Measurements from ENCODE around the gene RTEL1. TPM values are rescaled to one million over a fixed set of nuclear protein-coding genes. Genes with fewer than 3 reads are reported as not detected.

Gene RTEL1
- total RNA-seq, 2 donors from 2014 or later, result 37.8 to 114 TPM

GRCh38 chr20:63680427-63680826, 22.3 kb downstream of the RTEL1 start:
- Histone ChIP-seq H3K27ac (peak overlapping the region in 1 of 2 donors; percentile 87), H3K9me3 (no peaks in the 10 kb centered on the region), H3K4me1 (ENCODE audit: control insufficient read depth in 1 of 2, low read depth in 2 of 2) (peaks cover 12 to 28% of the 10 kb centered on the region in 2 donors), H3K27me3 (replicated peaks; ENCODE audit: insufficient read depth) (no peaks in the 10 kb centered on the region), H3K4me3 (no peak overlapping the region), H3K36me3 (peaks cover 8% of the 10 kb centered on the region)
- TF ChIP-seq CTCF (IDR thresholded peaks at IDR 0.05), result no peak
- DNase-seq (ENCODE audit: low spot score), result no peak
- ATAC-seq (ENCODE audit: insufficient number of reproducible peaks, low FRiP score, low read depth), result no peak

DNA sequence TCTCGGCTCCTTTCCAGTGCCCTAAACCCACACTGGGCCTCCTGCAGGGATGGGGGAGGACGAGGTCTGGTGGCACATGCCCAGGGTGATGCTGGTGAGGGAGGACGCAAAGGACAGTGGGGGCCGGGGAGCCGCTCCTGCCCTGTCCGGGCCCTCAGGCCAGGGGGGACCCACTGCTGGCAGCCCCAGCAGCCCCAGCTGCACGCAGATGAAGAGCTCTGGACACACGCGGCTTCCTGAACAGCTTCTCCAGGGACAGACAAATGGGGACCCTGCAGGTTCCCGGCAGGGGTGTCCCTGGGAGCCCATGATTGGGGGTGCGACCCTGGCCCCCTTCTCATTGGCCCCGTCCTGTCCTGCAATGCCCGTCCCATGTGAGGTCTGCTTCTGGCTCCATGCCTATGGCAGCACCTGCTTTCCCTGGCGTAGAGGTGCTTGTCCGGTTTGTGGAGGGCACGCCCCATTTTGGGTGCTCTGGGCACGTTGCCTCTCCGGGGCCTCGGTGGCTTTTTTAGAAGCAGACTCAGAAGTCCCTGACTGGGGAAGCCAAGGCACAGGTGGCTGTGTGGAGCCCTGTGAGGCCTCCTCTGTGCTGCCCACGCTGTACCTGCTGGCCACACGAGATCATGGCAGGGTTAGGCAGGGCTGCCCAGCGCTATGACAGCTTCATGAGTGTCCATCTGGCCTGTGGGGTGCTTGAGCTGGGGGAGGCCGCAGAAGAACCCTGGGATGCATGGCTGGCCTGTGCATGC, 22.9 kb downstream of the RTEL1 start:
- H3K27ac ChIP-seq, result peak overlapping the region; percentile 77 to 87
- no peak overlapping the region for H3K4me3 ChIP-seq
- no peak for DNase-seq (ENCODE audit: low spot score)
- no peaks in the 10 kb centered on the region for H3K9me3 ChIP-seq
- peaks cover 8% of the 10 kb centered on the region for H3K36me3 ChIP-seq
- TF ChIP-seq CTCF (IDR thresholded peaks at IDR 0.05), result no peak
- no peak for ATAC-seq (ENCODE audit: insufficient number of reproducible peaks, low FRiP score, low read depth)
- H3K27me3 ChIP-seq (replicated peaks; ENCODE audit: insufficient read depth), result no peaks in the 10 kb centered on the region
- peaks cover 12 to 33% of the 10 kb centered on the region in 2 donors for H3K4me1 ChIP-seq (ENCODE audit: control insufficient read depth in 1 of 2, low read depth in 2 of 2)

DNA sequence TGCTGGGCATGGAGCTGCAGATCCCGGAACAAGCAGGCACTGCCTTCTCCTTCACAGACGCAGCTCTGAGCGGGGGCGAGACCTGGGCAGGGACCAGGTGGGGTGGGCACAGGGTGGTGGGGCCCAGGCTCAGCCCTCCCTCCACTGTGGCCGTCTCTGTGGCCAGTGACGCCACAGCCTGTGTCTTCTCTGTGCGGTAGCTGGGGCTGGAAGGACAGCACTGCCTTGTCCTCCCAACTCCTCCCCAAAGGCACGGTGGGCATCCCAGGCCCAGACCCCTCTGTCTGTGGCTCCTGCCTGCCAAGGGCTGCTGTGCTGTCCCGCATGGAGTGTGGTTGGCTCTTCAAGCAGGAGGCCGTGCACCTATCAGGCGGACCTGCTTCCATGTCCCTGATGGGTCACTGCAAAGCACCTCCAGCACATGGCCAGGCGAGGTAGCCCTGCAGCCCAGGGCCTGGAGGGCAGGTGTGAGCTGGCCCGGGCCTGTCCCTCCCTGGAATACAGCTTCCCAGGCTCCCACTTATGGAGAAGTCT, 23.6 kb downstream of the RTEL1 start:
- Histone ChIP-seq H3K4me1 (ENCODE audit: control insufficient read depth in 1 of 2, low read depth in 2 of 2) (peaks cover 12 to 40% of the 10 kb centered on the region in 2 donors), H3K9me3 (no peaks in the 10 kb centered on the region), H3K36me3 (peaks cover 8% of the 10 kb centered on the region), H3K27ac (peak overlapping the region; percentile 77 to 87), H3K27me3 (replicated peaks; ENCODE audit: insufficient read depth) (no peaks in the 10 kb centered on the region), H3K4me3 (peak overlapping the region; percentile 6)
- ATAC-seq (ENCODE audit: insufficient number of reproducible peaks, low FRiP score, low read depth), result no peak
- no peak for DNase-seq (ENCODE audit: low spot score)
- TF ChIP-seq CTCF (IDR thresholded peaks at IDR 0.05), result no peak

- ATAC-seq (ENCODE audit: insufficient number of reproducible peaks, low FRiP score, low read depth) (peak; percentile 91), DNase-seq (ENCODE audit: low spot score) (peak; percentile 59)
- H3K27me3 ChIP-seq (replicated peaks; ENCODE audit: insufficient read depth), result no peaks in the 10 kb centered on the region
- H3K9me3 ChIP-seq, result no peaks in the 10 kb centered on the region
- TF ChIP-seq CTCF (IDR thresholded peaks at IDR 0.05), result no peak
- H3K4me3 ChIP-seq, result peak overlapping the region; percentile 38
- H3K36me3 ChIP-seq, result peaks cover 8% of the 10 kb centered on the region
- H3K4me1 ChIP-seq (ENCODE audit: control insufficient read depth in 1 of 2, low read depth in 2 of 2), result peaks cover 16 to 45% of the 10 kb centered on the region in 2 donors
- peak overlapping the region; percentile 77 to 87 for H3K27ac ChIP-seq
Observed at GRCh38 chr20:63682384-63683139, 24.4 kb downstream of the RTEL1 start.

Measured in thoracic aorta (tissue), 2 donors.